A549 (cell line): ENCODE data around the gene IFNL2.

ENCODE experiments used
- CHD2 ChIP-seq: fragments of 150-350 bp; IDR thresholded peaks from 2 replicates; pipeline ENCODE4 v1.6.1; 2014; ENCODE audit warnings: low read length; ENCODE audit not compliant: partially characterized antibody
- RNF2 ChIP-seq: fragments of 200-600 bp; sonication (generic); IDR thresholded peaks from 2 replicates; pipeline ENCODE4 v1.6.1; 2016; ENCODE audit warnings: low read depth, mild to moderate bottlenecking, antibody characterized with exemption, moderate library complexity, borderline replicate concordance
- TF ChIP-seq, protein P1 (sequence below): fragments of >200 bp; sonication (Bioruptor Twin); formaldehyde crosslinking; IDR thresholded peaks from 3 replicates; pipeline ENCODE4 v1.5.1; 2016
- TF ChIP-seq, protein P2 (sequence below): IDR thresholded peaks from 2 replicates; pipeline ENCODE4 v1.6.1; 2012

DNA sequence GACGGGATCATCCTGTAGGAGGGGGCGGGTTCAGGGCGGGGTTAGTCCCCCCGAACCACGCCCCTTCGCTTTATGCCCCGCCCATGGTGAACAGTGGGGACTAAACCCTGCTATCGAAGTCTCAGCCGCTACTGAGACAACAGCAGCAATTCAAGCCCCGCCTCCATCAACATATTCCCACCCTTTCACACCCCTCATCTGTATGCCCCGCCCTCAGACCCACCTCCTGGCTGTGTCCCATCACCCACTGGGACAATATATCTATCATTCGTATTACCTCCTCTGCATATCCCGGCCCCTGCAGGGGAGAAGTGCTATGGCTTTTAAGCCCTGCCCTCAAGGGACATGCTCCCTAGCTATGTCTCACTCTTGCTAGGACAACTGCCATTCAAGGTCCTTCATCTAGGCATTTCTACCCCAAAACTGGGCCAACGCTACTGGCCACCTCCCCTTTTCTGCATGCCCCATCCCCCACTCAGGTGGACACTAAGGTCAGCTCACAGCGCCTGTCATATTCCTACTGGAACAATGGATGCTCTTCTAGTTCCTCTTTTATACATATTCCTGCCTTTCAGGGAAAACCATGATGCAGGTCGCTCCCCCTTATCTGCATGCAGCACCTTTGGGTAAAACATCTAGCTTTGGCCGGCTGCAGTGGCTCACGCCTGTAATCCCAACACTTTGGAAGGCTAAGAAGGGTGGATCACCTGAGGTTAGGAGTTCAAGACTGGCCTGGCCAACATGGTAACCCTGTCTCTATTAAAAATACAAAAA is 40.5 kb downstream of the IFNL2 start:
- TF ChIP-seq RNF2 (no peak), CHD2 (no peak)
- TF ChIP-seq, protein P1, sequence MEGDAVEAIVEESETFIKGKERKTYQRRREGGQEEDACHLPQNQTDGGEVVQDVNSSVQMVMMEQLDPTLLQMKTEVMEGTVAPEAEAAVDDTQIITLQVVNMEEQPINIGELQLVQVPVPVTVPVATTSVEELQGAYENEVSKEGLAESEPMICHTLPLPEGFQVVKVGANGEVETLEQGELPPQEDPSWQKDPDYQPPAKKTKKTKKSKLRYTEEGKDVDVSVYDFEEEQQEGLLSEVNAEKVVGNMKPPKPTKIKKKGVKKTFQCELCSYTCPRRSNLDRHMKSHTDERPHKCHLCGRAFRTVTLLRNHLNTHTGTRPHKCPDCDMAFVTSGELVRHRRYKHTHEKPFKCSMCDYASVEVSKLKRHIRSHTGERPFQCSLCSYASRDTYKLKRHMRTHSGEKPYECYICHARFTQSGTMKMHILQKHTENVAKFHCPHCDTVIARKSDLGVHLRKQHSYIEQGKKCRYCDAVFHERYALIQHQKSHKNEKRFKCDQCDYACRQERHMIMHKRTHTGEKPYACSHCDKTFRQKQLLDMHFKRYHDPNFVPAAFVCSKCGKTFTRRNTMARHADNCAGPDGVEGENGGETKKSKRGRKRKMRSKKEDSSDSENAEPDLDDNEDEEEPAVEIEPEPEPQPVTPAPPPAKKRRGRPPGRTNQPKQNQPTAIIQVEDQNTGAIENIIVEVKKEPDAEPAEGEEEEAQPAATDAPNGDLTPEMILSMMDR: no peak
- TF ChIP-seq, protein P2, sequence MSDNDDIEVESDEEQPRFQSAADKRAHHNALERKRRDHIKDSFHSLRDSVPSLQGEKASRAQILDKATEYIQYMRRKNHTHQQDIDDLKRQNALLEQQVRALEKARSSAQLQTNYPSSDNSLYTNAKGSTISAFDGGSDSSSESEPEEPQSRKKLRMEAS: no peak
